ENCODE data around the gene C9orf85.
"Not testable (repeated sequence)": the region's sequence is repeated elsewhere in the genome, so short reads cannot be mapped to it uniquely, and the experiment has no call there.

Gene C9orf85

GRCh38 chr9:71911061-71911907, at the start of gene C9orf85, which contains the start of gene ABHD17B:
C9orf85 (plus strand) TSS chr9:71911639; CDS start chr9:71911735, 96 bp downstream.
ABHD17B (minus strand) TSS chr9:71911193; CDS start chr9:71875080, 36,113 bp downstream.
- DNase-seq, result peak; percentile 99

GRCh38 chr9:71863631-71864030, 47.8 kb upstream of the C9orf85 start:
- DNase-seq, result no peak

GRCh38 chr9:71875345-71875744, 36.1 kb upstream of the C9orf85 start:
- no peak for DNase-seq

- no peak for DNase-seq
Measured at GRCh38 chr9:71876106-71876505, 35.3 kb upstream of the C9orf85 start.

GRCh38 chr9:71876829-71877228, 34.6 kb upstream of the C9orf85 start:
- DNase-seq, result no peak

GRCh38 chr9:71878327-71879274, 32.8 kb upstream of the C9orf85 start:
- no peak for DNase-seq

- DNase-seq, result no peak
Measured at GRCh38 chr9:71879644-71880174, 31.7 kb upstream of the C9orf85 start.

- no peak for DNase-seq
Measured at GRCh38 chr9:71884005-71884404, 27.4 kb upstream of the C9orf85 start.

GRCh38 chr9:71885467-71885866, 26.0 kb upstream of the C9orf85 start:
- DNase-seq, result no peak

- DNase-seq, result no peak
Measured at GRCh38 chr9:71886015-71886414, 25.4 kb upstream of the C9orf85 start.

GRCh38 chr9:71886541-71886940, 24.9 kb upstream of the C9orf85 start:
- no peak for DNase-seq

- no peak for DNase-seq
Measured at GRCh38 chr9:71887362-71887761, 24.1 kb upstream of the C9orf85 start.

GRCh38 chr9:71890042-71890679, 21.3 kb upstream of the C9orf85 start:
- no peak for DNase-seq

- DNase-seq, result no peak
Measured at GRCh38 chr9:71891557-71892189, 19.8 kb upstream of the C9orf85 start.

GRCh38 chr9:71895117-71895516, 16.3 kb upstream of the C9orf85 start:
- no peak for DNase-seq

- no peak for DNase-seq
Measured at GRCh38 chr9:71895955-71896354, 15.5 kb upstream of the C9orf85 start.

- DNase-seq, result no peak
Measured at GRCh38 chr9:71896761-71897160, 14.7 kb upstream of the C9orf85 start.

GRCh38 chr9:71897577-71897976, 13.9 kb upstream of the C9orf85 start:
- DNase-seq, result peak; percentile 51

- DNase-seq, result not testable (repeated sequence)
Measured at GRCh38 chr9:71898756-71899155, 12.7 kb upstream of the C9orf85 start.

GRCh38 chr9:71901695-71902597, 9.5 kb upstream of the C9orf85 start:
- no peak for DNase-seq

- no peak for DNase-seq
Measured at GRCh38 chr9:71904076-71904475, 7.4 kb upstream of the C9orf85 start.

All from CD4-positive, alpha-beta T cell treated with Interleukin-17A for 1 hour (primary cell).